NCI-H2029 treated with DMSO at 0.1 percent for 48 hours (cell line): ENCODE data around the gene LUC7L2.
"Not testable (repeated sequence)": the region's sequence is repeated elsewhere in the genome, so short reads cannot be mapped to it uniquely, and the experiment has no call there.

Experiments used
- DNase-seq: peaks from one replicate; lab custom pipeline; 2025; lab: John Stamatoyannopoulos, UW

LUC7L2 gene, protein sequence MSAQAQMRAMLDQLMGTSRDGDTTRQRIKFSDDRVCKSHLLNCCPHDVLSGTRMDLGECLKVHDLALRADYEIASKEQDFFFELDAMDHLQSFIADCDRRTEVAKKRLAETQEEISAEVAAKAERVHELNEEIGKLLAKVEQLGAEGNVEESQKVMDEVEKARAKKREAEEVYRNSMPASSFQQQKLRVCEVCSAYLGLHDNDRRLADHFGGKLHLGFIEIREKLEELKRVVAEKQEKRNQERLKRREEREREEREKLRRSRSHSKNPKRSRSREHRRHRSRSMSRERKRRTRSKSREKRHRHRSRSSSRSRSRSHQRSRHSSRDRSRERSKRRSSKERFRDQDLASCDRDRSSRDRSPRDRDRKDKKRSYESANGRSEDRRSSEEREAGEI

DNA sequence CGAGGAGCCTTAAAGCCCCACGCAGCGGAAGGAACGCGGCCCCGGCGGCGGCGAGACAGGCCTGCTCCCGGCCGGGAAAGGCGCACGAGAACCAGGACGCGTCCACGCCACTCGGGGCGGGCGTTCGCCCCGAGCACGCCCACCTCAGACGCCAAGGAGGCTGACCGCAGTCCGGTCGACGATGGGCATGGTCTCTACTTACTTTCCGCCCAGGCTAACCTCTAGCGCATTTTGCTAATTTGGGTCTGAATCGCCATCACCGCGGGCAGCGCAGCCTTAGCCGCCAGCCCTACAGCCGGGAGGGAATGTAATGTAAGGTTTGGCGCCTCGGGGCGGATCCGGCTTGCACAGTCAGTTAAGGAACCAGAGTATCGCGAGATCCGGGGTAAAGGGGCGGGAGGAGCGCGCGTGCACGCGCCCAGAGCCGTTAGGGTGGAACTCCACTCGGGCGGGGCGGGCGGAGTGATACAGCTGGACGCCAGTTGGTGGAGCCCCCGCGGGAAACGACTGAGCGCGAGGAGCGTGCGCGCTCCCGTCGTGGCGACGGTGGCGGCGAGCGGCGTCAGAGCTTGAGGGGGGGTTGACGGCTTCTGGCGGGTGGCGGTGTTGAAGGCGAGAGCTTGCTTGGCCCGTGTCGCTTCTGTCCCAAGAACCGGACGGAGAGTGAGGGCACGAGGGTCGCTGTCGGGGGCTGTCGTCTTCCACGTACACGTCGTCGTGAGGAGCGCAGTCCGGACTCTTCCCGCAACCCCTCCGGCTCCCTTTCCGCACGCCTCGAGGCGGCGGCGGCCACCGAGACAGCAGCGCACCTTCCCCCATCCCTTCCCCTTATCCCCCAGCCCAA lies at the start of gene LUC7L2:
TSS of gene LUC7L2 (plus strand) at position 529 of the 844 bp plus-strand sequence. CDS start 368 bp downstream, outside the sequence.
- DNase-seq = peak; percentile 97

DNA sequence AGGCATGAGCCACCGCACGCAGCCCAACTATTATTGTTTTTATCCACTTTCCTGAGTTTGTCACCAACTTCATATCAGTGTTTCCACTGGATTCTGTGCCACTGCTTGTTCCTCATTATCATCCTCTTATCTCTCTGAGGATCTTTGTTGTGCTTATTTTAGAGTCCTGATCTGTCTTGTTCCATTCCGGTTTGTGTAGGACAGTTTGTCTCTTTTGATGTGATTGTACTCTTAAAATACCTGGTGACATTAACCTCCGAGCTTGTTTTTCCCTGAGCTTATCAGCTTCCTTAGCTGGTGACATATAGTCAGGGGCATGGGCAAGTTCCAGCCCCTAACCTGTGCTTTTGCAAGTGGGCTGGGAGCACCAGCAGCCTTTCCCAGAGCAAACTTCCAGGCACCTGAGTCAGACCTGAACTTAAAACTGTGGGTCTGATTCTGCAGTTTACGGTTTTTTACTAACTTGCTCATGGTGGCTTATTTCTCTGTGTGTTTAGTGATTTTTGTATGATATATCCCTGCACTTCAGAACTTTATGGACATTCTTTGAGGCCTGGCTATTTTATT lies 41.7 kb upstream of the LUC7L2 start:
- DNase-seq = no peak

DNA sequence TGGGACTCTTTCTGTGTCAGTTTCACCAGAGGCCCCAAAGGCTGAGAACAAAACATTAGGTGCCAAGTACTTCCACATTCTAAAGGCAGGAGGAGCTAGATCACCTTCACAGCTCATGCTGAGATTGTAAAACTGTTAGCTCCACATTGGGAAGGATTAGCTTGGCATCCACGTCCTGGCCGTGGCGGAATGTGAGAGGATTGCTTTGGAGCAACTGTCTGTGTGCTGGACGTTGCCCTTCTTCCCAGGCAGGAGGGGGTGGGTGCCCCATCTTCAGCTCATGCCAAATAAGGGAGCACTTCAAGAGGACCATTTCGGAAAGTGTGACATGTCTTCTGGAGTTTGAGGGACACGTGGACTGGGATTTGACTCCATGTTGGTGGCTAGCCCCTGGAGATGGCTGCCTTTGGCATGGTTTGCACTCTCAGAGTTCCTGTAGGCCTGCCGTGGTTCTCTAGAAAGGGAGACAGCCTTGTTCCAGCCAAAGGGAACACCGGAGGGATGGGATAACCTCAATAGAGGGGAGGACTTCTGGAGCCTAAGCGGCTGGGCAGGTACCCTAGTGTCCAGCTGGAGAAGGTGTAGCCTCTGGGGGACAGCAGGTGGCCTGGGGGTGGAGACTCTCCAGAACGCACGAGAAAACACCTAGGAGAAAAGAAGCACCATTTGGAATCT lies 38.5 kb upstream of the LUC7L2 start:
- no peak for DNase-seq

DNA sequence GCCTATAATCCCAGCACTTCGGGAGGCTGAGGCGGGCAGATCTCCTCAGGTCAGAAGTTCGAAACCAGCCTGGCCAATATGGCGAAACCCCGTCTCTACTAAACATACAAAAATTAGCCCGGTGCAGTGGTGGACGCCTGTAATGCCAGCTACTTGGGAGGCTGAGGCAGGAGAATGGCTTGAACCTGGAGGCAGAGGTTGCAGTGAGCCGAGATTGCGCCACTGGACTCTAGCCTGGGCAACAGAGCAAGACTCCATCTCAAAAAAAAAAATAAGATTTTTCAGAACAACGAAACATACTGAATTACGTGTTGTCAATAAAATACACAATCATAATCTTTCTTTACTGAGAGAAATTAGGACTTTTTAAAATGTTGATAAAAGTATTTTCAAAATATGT lies 35.0 kb upstream of the LUC7L2 start:
- DNase-seq = not testable (repeated sequence)

DNA sequence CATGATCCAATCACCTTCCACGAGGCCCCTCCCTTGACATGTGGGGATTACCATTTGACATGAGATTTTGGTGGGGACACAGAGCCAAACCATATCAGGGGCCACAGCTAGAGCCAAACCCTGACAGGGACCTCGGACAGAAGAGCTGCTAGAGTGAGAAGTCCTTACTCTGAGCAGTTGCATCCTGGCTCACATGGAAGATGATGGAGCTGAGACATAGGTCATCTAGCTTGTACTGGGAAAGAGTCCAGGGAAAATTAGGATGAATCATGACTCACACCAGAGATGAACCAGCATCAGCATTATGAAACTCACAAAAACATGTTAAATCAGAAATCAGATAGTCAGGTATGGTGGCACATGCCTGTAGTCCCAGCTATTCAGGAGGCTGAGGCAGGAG lies 31.3 kb upstream of the LUC7L2 start:
- no peak for DNase-seq

DNA sequence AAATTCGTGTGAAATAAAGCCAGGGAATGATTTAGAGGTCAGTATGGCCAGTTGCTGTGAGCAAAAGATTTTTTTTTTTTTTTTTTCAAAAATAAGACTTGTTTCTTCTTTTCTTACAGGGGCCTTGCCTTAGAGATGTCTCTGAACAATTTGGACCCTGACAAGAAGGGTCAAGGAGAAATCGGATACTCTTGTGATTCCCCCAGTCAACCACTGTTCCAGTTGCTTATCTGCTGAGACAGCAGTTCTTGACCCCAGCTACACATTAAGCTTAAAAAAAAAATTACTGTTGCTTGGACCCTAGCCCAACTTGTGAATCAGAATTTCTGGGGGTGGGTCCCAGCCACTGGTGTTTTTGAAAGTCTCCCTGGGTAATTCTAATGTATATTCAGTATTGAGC lies 30.6 kb upstream of the LUC7L2 start:
- no peak for DNase-seq

DNA sequence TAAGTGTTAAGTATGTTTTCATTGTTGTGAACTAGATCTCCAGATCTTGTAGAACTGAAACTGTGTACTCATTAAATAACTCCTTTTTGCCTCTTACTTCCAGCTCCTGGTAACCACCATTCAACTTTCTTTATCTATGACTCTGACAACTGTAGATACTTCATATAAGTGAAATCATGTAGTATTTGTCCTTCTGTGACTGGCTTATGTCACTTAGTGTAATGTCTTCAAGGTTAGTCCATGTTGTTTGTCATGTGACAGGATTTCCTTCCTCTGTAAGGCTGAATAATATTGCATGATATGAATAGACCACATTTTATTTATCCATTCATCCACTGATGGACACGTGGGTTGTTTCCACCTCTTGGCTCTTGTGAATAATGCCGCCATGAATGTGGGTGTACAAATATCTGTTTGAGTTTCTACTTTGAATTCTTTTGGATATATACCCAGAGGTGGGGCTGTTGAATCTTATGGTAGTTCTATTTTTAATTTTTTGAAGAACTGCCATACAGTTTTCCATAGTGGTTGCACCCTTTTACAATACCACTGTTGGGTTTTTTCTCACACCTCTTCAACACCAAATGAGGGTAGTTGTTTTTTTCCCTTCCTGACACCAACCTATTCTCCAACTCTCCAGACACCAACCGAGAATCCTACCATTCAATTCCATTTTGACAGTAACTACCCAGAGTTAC lies 29.2 kb upstream of the LUC7L2 start:
- DNase-seq = no peak

DNA sequence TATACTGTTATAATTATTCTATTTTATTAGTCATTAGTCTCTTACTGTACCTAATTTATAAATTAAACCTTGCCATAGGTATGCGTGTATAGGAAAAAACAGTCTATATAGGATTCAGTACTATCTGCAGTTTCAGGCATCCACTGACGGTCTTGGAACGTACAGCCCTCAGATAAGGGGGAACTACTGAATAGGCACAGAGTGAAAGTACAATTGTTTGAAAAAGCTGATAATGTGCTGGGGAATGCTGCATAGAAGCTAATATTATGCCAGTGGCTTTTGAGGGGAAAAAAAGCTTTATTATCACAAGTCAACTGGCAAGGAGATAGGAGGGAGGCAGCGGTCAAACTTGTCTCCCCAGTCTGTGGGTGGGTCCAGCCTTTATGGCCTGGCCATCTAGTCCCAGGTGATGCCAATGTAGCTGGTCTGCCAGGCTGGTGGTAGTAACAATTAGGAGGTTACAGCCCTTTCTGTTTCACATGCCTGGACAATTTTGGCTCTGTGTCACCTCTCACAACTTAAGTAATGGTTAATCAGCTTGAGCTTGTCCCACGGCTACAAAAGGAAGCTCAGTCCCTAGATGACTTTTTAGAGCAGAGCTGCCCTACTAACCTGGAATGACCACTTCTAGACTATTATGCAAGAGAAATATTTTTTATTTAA lies 26.9 kb upstream of the LUC7L2 start:
- DNase-seq = no peak

DNA sequence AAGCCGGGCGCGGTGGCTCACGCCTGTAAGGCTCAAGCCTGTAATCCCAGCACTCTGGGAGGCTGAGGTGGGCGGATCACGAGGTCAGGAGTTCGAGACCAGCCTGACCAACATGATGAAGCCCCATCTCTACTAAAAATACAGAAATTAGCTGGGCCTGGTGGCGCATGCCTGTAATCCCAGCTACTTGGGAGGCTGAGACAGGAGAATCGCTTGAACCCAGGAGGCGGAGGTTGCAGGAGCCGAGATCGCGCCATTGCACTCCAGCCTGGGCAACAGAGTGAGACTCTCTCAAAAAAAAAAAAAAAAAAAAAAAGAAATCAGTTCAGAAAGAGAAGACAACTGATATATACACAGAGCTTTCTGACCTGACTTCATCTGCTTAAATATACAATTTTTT lies 26.3 kb upstream of the LUC7L2 start:
- DNase-seq = not testable (repeated sequence)

DNA sequence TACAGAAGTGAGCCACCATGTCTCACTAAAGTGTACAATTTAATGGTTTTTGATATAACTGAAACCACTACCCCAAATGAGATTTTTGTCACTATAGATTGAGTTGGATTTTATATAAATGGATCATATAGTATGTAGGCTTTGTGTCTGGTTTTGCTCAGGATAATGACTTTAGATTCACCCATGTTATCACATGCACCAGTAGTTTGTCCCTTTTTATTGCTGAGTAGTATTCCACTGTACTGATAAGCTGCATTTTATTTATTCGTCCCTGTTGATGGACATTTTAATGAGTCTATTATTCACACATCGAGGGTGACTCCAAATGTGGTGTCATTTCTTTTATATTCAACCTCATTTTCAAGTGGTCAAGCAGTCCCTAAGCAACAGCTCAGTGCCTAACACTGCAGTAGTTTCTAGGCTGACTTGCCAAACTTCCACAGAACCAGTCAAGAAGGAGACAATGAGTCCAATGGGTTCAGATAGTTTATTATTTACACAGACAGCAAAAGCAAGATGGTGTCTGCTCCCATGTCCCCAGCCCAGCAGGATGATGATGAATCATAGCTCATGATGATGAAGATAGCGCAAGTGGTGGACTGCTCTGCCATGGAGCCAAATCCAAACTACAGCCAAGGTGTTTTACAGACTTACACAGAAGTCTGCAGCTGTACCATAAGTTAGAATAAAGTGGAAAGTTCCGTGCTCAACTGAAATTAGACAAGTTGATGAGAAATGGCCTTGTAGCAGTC lies 25.1 kb upstream of the LUC7L2 start:
- no peak for DNase-seq

DNA sequence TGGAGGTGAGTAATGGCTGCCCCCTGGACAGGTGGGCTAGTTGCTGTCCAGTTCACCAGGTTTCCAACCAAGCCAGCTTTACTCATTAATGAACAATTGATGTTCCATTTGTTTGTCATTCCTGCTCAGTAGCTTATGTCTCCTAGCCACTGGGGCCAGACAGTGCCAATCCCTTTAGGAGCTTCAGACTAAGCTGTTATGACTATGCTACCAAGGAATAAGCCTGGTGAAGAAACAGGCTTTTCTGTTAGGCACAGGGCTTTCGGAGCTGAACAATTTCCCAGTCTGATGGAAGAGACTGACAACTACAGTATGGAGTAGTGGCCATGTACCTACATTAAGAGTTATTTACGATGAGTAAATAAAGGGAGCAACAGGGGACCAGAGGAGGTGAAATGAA lies 20.7 kb upstream of the LUC7L2 start:
- DNase-seq = no peak

DNA sequence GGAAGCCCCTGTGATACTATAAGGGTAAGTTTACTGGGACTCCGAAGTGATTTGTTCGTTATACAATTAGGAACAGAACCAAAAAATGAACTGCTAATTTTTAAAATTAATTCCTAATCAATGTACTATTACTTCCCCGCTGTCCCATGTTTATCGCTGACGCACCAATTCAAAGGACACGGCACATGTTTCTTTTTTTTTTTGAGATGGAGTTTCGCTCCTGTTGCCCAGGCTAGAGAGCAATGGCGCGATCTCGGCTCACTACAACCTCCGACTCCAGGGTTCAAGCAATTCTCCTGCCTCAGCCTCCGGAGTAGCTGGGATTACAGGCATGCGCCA lies 20.0 kb upstream of the LUC7L2 start:
- DNase-seq = no peak

DNA sequence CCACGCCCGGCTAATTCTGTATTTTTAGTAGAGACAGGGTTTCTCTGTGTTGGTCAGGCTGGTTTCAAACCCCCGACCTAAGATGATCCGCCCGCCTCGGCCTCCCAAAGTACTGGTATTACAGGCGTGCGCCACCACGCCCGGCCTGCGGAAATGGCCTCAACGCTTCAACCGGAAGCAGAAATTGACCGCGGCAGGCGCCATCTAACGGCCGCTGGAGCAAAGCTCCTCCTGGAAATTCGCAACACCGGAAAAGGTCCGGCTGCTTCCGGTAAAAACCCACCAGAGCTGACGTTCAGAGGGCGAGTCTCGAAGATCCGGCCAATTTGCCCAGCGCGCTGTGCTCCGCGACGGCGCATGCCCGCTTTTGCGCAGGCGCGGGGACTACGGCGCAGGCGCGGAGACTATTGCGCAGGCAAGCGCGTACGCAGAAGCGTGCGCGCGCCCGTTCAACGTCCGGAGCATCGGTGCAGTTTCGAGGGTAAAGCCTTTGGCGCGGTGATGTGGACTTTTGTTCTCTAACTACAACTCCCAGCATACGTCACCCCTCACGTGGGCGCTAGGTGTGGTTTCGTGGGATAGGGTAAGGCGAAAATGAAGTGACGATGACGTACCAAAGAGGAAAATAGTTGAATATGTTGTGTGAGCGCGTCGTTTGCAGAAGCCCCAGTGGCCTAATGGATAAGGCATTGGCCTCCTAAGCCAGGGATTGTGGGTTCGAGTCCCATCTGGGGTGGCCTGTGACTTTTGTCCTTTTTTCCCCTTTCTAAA lies 19.5 kb upstream of the LUC7L2 start:
- DNase-seq = peak; percentile 97

DNA sequence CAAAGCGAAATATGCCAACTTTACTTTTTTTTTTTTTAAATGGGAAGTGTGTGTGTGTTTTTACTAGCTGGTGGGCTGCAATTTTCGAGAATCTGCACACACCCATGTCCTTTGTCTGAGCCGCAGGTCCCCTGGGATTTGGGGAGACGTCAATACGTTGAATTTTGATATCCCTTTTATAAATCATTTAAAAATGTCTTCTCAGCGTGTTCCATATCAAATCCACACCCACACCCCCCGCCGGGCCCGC lies 19.0 kb upstream of the LUC7L2 start:
- peak; percentile 77 for DNase-seq

DNA sequence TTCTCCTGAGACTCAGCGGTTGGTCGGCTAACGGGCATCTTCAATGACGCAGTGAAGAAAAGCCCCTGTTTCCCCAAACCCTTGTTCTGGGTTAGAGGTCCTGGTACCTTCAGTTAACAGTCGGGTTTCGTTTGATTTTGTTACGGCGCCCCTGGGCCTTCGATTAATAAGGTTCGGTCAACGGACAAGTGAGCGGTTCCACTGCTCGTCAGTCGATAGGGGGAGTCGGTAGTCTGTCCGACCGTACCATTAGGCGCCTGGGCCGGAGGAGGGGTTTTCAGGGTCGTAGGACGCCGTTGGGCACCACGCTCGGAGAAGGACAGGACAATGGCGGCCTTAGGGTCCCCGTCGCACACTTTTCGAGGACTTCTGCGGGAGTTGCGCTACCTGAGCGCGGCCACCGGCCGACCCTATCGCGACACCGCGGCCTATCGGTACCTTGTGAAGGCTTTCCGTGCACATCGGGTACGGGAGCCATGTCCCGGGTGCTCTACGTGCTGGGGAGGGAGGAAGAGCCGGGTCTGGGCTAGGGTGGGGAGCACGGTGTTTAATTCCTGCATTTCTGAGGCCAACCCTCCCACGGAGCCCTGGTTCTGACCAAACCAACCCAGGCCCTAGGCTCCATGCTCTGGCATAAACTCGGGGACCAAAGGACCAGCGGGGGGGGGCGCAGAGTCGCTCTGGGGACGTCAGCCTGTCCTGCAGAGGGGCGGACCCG lies 18.5 kb upstream of the LUC7L2 start, which contains the start of gene FMC1:
TSS of gene FMC1 (plus strand) at position 280 of the 718 bp plus-strand sequence. CDS start at position 328, 48 bp downstream.
- peak; percentile 77 for DNase-seq

DNA sequence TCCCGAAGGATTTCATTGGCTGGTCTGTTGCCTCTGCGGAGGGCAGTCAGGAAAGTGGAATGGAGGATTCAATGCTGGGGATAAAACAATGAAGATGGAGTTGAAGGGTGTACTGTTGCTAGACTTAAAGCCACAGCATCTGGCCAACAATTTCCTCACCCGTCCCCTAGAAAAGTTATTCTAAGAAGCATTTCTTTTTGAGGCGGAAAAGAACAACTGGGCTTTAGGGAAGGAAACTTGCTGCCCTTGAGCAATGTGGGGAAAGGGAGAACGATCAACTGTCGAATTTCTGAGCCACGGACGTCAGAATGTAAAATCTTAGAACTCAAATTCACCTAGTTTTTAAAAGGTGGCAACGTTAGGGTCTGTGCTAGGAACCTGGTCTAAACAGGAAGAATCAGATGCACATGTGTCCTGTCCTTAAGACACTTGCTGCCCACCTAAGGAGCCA lies 17.9 kb upstream of the LUC7L2 start:
- no peak for DNase-seq

DNA sequence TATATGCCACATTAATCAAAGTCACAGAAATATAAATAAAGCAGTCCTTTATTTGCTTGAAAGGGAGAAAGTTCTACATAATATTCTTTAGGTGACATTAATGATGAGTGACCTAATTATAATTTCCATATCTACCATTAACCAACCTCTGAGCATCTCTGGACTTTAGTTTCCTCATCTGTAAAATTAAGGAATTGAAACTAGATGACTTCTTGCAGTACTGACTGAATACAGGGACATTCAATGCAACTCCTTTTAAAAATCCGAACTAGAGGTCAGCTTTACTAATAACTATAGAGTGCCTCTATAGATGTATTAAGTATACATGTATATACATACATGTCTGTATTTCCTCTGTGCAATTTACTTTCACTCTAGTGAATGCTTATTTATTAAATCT lies 14.7 kb upstream of the LUC7L2 start:
- no peak for DNase-seq

DNA sequence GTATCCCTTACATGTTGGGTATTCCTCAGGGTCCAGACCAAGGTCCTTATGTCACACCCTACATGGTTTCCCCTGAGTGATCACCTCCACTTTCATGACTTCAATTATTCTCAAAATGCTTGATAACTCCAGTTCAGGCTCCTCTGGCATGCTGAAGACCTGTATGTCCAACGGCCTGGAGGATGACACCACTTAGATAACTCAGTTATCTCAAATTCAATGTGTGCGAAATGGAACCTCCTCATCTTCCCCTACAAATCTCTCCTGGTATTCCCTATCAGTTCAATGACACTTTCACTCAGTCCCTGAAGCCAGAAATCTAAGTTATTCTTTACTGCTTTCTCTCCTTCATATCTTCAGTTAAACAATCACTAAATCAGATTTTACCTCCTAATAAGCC lies 8.7 kb upstream of the LUC7L2 start:
- DNase-seq = no peak

DNA sequence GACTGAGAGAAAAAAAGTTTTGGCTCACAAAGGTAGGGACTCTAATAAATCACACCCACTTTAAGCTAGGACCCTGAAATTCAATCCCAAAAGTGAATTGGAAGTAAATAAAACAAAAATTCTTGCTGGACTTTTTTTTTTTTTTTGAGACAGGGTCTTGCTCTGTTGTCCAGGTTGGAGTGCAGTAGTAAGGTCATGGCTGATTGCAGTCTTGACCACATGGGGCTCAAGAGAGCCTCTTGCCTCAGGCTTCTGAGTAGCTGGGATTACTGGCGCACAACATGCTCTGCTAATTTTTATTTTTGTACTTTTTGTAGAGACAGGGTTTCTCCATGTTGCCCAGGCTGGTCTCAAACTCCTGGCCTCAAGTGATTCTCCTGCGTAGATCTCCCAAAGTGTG lies 5.0 kb upstream of the LUC7L2 start:
- no peak for DNase-seq
